ENCODE data around the gene CSNK1G2. TPM values are rescaled to one million over a fixed set of nuclear protein-coding genes. Genes with fewer than 3 reads are reported as not detected.

The CSNK1G2 gene
- total and polyA plus RNA-seq, 2 of the 13 experiments (the other 11 are each of a cell fraction or from before 2014, with no cell fraction given): 53.8 to 72.5 TPM

- TF ChIP-seq ZBTB10 (CRISPR knock-in tag; IDR thresholded peaks at IDR 0.05; ENCODE audit: borderline replicate concordance) (no peak), ZNF317 (CRISPR knock-in tag; IDR thresholded peaks at IDR 0.05) (no peak), TARDBP (CRISPR knock-in tag; IDR thresholded peaks at IDR 0.05) (no peak), STAT6 (CRISPR knock-in tag; IDR thresholded peaks at IDR 0.05; ENCODE audit: borderline replicate concordance) (no peak), MAZ (IDR thresholded peaks at IDR 0.05; ENCODE audit: borderline replicate concordance, low read depth, low read length) (no peak), MAZ (CRISPR knock-in tag; IDR thresholded peaks at IDR 0.05; ENCODE audit: low read depth) (peak; percentile 55), MBD4 (IDR thresholded peaks at IDR 0.05; ENCODE audit: borderline replicate concordance, low read length) (no peak), MYC (CRISPR knock-in tag; IDR thresholded peaks at IDR 0.05; ENCODE audit: borderline replicate concordance) (no peak), ZNF292 (CRISPR knock-in tag; IDR thresholded peaks at IDR 0.05; ENCODE audit: borderline replicate concordance, low read depth) (no peak), POLR2AphosphoS5 (IDR thresholded peaks at IDR 0.05; ENCODE audit: low read depth, low read length) (no peak), PBX3 (CRISPR knock-in tag; IDR thresholded peaks at IDR 0.05; ENCODE audit: borderline replicate concordance) (no peak), ZSCAN25 (CRISPR knock-in tag; IDR thresholded peaks at IDR 0.05) (peak; percentile 97), ZBED4 (CRISPR knock-in tag; IDR thresholded peaks at IDR 0.05; ENCODE audit: borderline replicate concordance) (no peak), ZBTB38 (CRISPR knock-in tag; IDR thresholded peaks at IDR 0.05) (0 out of 2 replicates have a peak, but pooled peaks have one; percentile 16), ZNF749 (CRISPR knock-in tag; IDR thresholded peaks at IDR 0.05; ENCODE audit: borderline replicate concordance) (no peak)
Measured at GRCh38 chr19:2016041-2016807, 75.3 kb downstream of the CSNK1G2 start (continued).
